Head of caudate nucleus (tissue), 42 donors: ENCODE measurements around the gene B9D2.
"Not testable (repeated sequence)": the region's sequence is repeated elsewhere in the genome, so short reads cannot be mapped to it uniquely, and the experiment has no call there.

Experiments
- DNase-seq, 42 donors: peaks; one replicate each; pipeline versions ENCODE4 v3.0.0 to v3.0.0-alpha.2; 2020 to 2021; ENCODE audit warnings: mixed read lengths in 7 of 42
- intact Hi-C: fragments of 100-400 bp; cut with DNase I; formaldehyde crosslinking; loops from one replicate; pipeline ENCODE4 v1.15.0; 2022

The B9D2 gene

DNA sequence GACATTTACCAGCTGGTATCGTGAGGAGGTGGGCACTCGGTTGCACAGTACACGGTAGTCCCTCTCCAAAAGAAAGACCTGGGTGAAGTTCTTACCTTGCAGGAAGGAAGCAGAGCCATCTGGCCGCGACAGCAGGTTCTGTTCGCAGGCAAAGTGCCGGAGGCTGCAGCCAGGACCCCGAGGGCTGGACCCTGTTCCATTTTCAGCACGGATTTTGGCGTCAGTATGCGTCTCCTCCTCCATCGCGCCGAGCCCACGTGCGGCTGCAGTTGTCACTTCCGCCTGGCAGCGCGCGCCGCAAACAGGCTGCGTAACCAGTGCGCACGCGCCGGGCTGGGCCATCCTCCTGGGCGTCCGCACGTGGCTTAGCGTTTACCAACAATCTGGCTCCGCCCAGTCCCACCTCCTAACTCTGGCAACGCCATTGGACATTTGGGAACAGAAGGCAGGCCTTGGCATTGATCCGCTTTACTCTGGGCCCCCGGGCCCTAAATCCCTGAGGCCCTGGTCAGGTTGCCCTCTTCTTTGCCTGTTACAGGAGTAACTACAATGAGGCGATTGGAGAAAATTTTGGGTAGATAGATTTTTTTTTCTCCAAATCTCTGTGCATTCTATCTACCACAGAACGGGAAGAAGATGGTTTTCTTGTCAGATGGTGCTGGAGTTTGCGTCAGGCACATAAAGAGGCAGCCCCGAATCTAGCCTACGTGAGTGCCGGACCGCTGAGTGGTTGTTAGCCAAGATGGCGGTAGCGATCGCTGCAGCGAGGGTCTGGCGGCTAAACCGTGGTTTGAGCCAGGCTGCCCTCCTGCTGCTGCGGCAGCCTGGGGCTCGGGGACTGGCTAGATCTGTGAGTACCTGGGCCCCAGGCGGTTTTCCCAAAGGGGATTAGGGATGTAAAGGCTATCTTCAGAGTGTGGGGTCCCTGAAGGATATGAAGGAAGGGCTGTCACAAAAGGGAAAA lies 33.4 kb upstream of the B9D2 start, which contains the start of the genes BCKDHA and EXOSC5:
Gene BCKDHA (plus strand): TSS at position 733 of the 964 bp plus-strand sequence. CDS start 10 bp downstream, at position 743.
Gene EXOSC5 (minus strand): TSS at position 274 of the 964 bp plus-strand sequence. CDS start 31 bp downstream, at position 243.
- intact Hi-C loops: loop anchor here (5.0 kb wide), 2 partner anchors 35 to 40 kb away; partner anchors contain the start of genes B9D2 and DMAC2
- DNase-seq: peak; percentile 97 to 100 (median 99)

- no peak for DNase-seq
- intact Hi-C loops: loop anchor here (5.0 kb wide), 2 partner anchors 33 to 42 kb away; partner anchors contain the start of genes B9D2 and DMAC2
These were observed 31.4 kb upstream of the B9D2 start for GRCh38 chr19:41395355-41395754.

DNA sequence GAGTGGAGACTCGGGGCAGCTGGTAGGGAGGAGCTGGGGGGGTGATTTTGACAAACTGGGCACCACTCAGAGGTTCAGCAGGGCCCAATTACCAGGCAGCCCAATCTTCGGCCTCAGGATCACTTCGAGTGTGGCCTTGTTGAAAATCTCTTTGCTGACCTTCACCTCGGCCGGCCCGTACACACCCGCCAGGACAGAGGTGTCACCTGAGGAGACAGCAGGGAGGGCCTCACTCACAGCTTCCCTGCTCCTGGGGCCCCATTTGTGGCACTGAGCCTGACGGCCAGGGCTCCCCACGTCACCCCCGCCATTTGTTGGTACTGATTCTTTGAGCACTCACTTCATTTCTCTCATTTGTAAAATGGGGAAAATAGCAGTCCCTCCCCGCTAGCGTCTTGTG lies 28.8 kb upstream of the B9D2 start:
- DNase-seq: no peak
- intact Hi-C loops: no loop called here

DNA sequence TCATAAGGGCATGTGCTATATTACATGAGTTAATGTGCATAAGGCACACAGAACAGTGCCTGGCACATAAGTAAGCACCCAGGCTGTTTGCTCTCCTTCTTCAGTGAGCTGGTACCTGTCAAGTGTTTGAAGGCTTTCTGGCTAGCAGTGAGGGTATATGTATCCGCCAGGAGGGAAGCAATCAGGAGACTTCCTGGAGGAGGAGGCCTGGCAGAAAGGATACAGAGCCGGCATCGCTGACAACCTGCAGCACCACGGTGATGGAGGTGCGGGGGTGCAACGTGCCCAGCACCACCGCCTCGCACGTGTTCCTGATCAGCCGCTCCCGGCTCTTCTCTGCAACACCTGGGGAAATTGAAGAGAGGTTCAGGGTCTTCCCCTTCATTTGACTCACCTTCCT lies 27.7 kb upstream of the B9D2 start:
- intact Hi-C loops: no loop called here
- no peak for DNase-seq

DNA sequence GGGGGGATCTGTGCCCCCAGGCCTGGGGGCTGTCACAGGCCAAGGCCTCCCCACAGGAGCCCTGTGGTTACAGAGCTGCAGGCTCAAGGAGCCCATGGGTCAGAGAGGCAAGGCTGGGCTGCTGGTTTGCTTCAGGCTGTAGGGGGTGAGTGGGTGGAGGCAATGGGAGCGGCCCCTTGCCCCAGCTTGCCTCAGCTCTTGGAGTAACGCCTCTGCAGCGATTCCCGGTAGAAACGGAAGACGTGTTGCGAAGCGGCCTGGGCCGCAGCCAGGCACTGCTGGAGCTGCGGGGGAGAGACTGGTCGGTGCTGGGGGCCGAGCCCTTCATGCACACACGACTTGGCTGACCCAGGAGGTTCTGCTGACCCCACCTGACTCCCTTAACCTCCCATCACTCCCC lies 22.5 kb upstream of the B9D2 start:
- intact Hi-C loops: no loop called here
- peak in 29 of 42 donors; percentile 10 to 78 (median 39) for DNase-seq

- no peak for DNase-seq
- intact Hi-C loops: no loop called here
These were observed 20.4 kb upstream of the B9D2 start for GRCh38 chr19:41384351-41384750.

DNA sequence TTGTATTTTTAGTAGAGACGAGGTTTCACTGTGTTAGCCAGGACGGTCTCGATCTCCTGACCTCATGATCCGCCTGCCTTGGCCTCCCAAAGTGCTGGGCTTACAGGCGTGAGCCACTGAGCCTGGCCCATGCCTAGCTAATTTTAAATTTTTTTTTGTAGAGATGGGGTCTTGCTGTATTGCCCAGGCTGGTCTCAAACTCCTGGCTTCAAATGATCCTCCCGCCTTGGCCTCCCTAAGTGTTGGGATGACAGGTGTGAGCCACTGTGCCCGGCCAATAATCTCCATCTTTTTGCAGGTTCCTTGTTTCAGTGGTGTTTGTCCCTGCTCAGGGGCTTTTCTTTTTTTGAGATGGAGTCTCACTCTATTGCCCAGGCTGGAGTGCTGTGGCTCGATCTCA lies 17.6 kb upstream of the B9D2 start:
- DNase-seq, intact Hi-C loops: not testable (repeated sequence)

- DNase-seq: no peak
- intact Hi-C loops: no loop called here
These were observed 14.2 kb upstream of the B9D2 start for GRCh38 chr19:41377977-41378709.

DNA sequence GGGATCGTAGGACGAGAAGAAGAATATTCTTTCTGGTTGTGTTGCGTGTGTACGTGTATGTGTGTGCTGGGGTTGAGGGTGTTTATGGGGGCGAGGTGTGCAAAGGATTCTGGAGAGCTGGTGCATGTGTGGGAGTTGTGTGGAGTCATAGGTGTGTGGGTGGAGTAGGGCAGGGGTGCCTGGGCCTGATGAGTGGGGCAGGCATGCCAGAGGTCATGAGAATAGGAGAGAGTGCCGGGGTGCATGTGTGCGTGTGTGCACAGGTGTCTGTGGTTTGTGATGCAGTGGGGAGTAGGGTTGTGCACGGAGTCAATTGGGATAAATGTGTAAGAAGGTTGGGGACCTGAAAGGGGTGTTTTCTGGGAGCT lies 13.0 kb upstream of the B9D2 start:
- intact Hi-C loops: no loop called here
- DNase-seq: peak in 31 of 42 donors; percentile 24 to 75 (median 43)

DNA sequence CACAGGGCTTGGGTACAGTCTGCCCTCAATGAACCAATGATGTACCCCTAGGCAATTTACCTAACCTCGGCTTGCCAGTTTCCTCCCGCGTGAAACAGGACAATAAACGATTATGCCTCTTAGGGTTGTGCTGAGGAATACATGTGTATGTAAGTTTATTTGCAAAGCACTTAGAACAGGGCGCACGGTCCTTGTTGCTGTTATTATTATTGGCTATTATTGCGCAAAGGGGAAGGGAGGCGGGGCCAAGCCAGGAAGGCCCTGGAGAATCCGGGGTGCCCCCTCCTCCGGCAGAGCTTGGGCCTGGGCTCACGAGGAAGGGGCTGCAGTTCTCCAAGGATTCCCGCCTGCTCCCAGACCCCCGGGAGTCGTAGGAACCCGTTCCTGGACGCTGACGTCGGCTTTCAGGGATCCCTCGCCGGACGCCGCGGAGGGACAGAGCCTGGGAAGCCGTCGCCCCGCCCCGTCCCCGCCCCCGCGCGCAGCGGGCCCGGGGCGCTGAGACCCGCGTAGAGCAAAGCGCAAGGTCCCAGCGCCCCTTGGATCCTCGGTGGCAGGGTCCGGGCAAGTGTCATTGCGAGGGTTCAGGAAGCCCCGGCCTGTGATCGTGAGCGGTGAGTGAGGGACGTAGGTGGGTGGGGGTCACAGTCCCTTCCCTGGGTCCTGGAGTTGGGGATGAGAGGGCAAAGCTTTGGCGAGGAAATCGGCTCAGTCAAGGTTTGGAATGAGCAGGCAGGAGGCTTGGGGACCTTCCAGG lies 12.5 kb upstream of the B9D2 start, which contains the start of gene TMEM91:
Gene TMEM91 (plus strand): TSS at position 293 of the 757 bp plus-strand sequence. CDS start 1,777 bp downstream, outside the sequence.
- peak in 24 of 42 donors; percentile 19 to 60 (median 34) for DNase-seq
- intact Hi-C loops: no loop called here

DNA sequence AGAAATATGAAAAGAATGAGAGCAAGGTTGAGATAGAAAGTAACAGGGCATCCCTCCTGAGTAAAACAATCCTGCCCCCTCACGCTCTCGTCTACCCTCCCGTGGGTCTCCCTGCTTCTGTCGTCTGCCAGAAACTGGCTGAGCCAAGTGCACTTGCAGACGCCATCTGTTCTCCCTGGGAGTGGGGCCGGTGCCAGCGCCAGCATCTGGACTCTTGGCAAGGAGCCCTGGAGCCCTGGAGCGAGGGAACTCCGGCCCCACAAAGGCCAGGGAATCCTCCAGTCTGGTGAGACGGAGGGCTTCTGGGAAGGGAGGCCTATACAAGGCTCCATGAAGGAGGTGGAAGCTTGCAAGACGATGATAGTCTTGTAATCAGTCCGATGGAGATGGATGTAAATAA lies 10.0 kb upstream of the B9D2 start:
- intact Hi-C loops: no loop called here
- DNase-seq: peak; percentile 57 to 92 (median 84)

GRCh38 chr19:41372501-41372900 lies 8.6 kb upstream of the B9D2 start:
- intact Hi-C loops: no loop called here
- DNase-seq: no peak

- intact Hi-C loops: no loop called here
- DNase-seq: no peak
These were observed 7.6 kb upstream of the B9D2 start for GRCh38 chr19:41371541-41371940.

DNA sequence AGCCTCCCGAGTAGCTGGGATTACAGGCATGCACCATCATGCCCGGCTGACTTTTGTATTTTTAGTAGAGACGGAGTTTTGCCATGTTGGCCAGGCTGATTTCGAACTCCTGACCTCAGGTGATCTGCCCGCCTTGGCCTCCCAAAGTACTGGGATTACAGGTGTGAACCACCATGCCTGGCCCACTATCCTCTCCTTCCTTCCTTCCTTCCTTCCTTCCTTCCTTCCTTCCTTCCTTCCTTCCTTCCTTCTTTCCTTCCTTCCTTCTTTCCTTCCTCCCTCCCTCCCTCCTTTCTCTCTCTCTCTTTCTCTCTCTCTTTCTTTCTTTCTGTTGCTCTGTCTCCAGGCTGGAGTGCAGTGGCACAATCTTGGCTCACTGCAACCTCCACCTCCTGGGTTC lies 7.2 kb upstream of the B9D2 start:
- DNase-seq, intact Hi-C loops: not testable (repeated sequence)

DNA sequence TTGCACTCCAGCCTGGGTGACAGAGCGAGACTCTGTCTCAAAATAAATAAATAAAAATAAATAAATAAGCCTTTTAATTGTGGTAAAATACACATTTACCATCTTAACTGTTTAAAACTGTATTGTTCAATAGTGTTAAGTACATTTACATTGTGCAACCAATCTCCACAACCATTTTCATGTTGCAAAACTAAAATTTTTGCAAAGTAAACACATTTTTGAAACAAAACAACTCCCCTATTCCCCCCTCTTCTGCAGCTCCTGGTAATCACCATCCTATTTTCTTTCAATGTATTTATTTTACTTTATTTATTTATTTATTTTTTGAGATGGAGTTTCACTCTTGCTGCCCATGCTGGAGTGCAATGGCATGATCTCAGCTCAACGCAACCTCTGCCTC lies 5.8 kb upstream of the B9D2 start:
- intact Hi-C loops: no loop called here

DNA sequence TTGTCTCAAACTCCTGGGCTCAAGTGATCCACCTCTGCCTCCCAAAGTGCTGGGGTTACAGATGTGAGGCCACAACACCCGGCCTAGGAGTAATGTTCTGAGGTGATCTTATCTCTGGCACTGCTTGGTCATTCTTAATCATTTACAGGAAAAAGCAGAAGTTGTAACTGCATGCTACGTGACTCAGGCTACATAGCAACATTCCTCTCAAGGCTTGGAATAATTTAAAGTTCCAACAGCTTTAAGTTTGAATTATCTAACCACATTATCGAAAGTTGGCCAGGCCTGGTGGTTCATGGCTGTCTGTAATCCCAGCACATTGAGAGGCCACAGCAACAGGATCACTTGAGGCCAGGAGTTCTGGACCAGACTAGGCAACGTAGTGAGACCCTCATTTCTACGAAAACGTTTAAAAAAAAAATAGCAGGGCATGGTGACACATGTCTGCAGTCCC lies 3.9 kb upstream of the B9D2 start:
- no peak for DNase-seq
- intact Hi-C loops: no loop called here

More for the DNA sequence above, 5.8 kb upstream of the B9D2 start:
- DNase-seq: no peak

DNA sequence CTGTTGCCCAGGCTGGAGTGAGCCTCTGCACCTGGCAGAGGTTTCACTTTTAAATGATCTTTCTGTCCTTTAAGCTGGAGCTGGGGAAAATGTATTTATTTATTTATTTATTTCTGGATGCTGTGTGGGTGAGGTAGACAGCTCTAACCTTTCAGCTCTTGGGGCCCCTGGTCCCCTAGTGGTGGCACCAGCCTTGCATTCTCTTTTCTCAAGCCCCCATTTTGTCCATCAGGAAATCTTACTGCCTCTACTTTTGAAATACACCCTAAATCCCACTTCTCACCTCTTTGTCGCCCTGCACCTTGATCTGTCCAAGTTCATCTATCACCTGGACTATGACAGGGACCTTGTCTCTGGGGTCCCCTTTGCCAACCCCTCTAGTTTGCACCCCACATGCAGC lies 2.1 kb upstream of the B9D2 start:
- intact Hi-C loops: no loop called here
- no peak for DNase-seq

DNA sequence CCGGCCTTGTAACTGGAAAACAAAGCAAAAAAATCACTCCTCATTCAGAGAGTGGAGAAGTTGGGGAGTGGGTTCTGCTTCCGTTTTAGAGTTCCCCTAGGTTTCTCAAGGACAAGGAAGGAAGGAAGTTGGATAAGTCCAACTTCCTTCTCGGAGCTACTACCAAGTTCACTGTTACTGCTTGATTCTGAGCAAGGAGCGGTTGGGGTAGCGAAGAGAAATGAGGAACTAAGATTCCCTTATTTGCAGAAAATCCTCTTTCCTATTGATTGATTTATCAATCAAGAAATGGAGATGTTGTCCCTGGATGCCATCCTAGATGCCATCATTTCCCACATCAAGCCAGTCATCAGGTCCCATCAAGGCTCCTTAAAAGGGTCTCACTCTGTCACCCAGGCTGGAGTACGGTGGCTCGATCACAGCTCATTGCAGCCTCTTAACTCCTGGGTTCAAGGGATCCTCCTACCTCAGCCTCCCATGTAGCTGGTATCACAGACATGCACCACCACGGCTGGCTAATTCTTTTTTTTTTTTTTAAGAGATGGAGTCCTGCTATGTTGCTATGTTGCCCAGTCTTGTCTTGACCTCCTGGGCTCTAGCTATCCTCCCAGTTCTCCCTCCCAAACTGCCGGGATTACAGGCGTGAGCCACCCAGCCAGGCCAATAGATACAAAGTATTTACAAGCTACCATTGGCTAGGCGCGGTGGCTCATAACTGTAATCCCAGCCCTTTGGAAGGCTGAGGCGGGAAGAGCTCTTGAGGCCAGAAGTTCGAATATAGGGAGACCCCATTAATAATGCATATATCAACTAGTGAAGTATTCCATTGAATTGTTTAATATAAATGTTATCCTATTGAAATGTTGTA lies 809 bp upstream of the B9D2 start:
- peak in 1 of 42 donors; percentile 46 for DNase-seq
- intact Hi-C loops: loop anchor here (5.0 kb wide), 1 partner anchor 33 kb away; the partner anchor contains the start of genes BCKDHA and EXOSC5
